Glutamatergic neuron (in vitro differentiated cells): ENCODE data around the gene MCM3AP. TPM values are rescaled to one million over a fixed set of nuclear protein-coding genes. Genes with fewer than 3 reads are reported as not detected.
A peak's percentile ranks its signal among the peaks of the same experiment; 100 is the strongest.

ENCODE experiments used
- DNase-seq: peaks from one replicate; pipeline ENCODE4 v3.0.0; 2022
- H3K27ac Mint-ChIP-seq: one replicate; pipeline ENCODE4 v1.8.0; 2020; ENCODE audit warnings: mild to moderate bottlenecking, mixed read lengths, inconsistent platforms; ENCODE audit not compliant: unreplicated experiment
- H3K27me3 Mint-ChIP-seq: one replicate; pipeline ENCODE4 v1.8.0; 2020; ENCODE audit warnings: mild to moderate bottlenecking, moderate library complexity, mixed read lengths, inconsistent platforms; ENCODE audit not compliant: unreplicated experiment
- H3K36me3 Mint-ChIP-seq: one replicate; pipeline ENCODE4 v1.8.0; 2020; ENCODE audit warnings: mild to moderate bottlenecking, mixed read lengths, inconsistent platforms; ENCODE audit not compliant: unreplicated experiment
- H3K4me1 Mint-ChIP-seq: one replicate; pipeline ENCODE4 v1.8.0; 2020; ENCODE audit warnings: mild to moderate bottlenecking, low read depth, mixed read lengths, inconsistent platforms; ENCODE audit not compliant: unreplicated experiment
- H3K4me3 Mint-ChIP-seq: one replicate; pipeline ENCODE4 v1.8.0; 2020; ENCODE audit warnings: mild to moderate bottlenecking, mixed read lengths, inconsistent platforms; ENCODE audit not compliant: unreplicated experiment
- H3K9me3 Mint-ChIP-seq: one replicate; pipeline ENCODE4 v1.8.0; 2020; ENCODE audit warnings: mild to moderate bottlenecking, moderate library complexity, mixed read lengths, inconsistent platforms; ENCODE audit not compliant: unreplicated experiment
- total RNA-seq: library from RNA; stranded (reverse); fragmentation: NEBNext Ultra II Directional; extraction: Animal tissue kit (Norgen Biotek cat#: 25700); gene quantifications from one replicate; pipeline ENCODE4 v1.2.1, GENCODE V29; 2021; ENCODE audit not compliant: unreplicated experiment
- TF ChIP-seq, protein P1 (sequence below): fragments of 200-600 bp; sonication (generic); IDR thresholded peaks from one replicate; pipeline ENCODE4 v1.5.0; 2021; ENCODE audit not compliant: partially characterized antibody, unreplicated experiment

Gene MCM3AP
- total RNA-seq, 1 donor from 2014 or later: 121 TPM

DNA sequence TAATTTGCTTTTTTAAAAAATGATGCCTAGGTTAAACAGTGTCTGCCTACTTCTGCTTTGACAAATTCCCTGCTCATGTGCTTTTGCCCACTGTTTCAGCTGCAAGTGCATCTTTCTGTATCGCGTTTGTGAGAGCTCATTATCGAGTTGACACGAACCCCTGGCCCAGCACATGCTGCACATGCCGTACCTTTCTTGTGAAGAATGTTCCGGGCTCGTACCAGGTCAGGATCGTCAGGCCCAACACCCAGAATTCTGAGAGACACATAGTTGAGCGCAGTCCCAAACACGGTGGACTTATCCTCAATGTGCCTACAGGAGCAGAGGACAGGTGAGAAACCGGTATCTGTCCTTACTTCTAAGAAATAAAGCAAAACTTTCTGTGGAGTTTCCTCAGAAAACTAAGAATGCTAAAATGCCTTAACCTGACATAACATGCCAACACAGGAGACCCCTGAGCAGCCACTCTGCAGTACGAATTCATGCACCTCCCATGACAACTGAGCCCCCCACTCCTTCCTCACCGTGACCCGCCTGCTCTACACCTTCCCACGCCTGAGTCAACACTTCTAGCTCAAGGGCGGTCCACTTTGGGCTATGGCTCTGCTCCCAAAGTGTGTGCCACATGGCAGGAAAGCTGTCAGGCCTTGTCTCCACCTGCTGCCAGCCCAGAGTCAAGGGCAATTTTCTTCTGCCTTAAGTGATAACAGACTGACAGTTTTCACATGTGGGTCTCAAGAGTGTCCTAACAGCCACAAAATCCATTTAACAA lies 63.6 kb downstream of the MCM3AP start:
- H3K4me1 Mint-ChIP-seq: peaks cover 43% of the 10 kb centered on the region
- peak overlapping the region; percentile 70 for H3K27ac Mint-ChIP-seq
- H3K36me3 Mint-ChIP-seq: peaks cover 8% of the 10 kb centered on the region
- peak overlapping the region; percentile 43 for H3K4me3 Mint-ChIP-seq
- no peak for DNase-seq
- TF ChIP-seq, protein P1, sequence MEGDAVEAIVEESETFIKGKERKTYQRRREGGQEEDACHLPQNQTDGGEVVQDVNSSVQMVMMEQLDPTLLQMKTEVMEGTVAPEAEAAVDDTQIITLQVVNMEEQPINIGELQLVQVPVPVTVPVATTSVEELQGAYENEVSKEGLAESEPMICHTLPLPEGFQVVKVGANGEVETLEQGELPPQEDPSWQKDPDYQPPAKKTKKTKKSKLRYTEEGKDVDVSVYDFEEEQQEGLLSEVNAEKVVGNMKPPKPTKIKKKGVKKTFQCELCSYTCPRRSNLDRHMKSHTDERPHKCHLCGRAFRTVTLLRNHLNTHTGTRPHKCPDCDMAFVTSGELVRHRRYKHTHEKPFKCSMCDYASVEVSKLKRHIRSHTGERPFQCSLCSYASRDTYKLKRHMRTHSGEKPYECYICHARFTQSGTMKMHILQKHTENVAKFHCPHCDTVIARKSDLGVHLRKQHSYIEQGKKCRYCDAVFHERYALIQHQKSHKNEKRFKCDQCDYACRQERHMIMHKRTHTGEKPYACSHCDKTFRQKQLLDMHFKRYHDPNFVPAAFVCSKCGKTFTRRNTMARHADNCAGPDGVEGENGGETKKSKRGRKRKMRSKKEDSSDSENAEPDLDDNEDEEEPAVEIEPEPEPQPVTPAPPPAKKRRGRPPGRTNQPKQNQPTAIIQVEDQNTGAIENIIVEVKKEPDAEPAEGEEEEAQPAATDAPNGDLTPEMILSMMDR: no peak
- peaks cover 18% of the 10 kb centered on the region for H3K27me3 Mint-ChIP-seq
- H3K9me3 Mint-ChIP-seq: peaks cover 3% of the 10 kb centered on the region

GRCh38 chr21:46220847-46221246 lies 64.6 kb downstream of the MCM3AP start:
- peaks cover 3% of the 10 kb centered on the region for H3K9me3 Mint-ChIP-seq
- TF ChIP-seq, protein P1: no peak
- H3K27ac Mint-ChIP-seq: no peak overlapping the region
- peaks cover 35% of the 10 kb centered on the region for H3K4me1 Mint-ChIP-seq
- H3K36me3 Mint-ChIP-seq: peaks cover 8% of the 10 kb centered on the region
- H3K4me3 Mint-ChIP-seq: no peak overlapping the region
- DNase-seq: no peak
- H3K27me3 Mint-ChIP-seq: peaks cover 17% of the 10 kb centered on the region

- peak overlapping the region; percentile 3 for H3K4me3 Mint-ChIP-seq
- peaks cover 12% of the 10 kb centered on the region for H3K27me3 Mint-ChIP-seq
- no peaks in the 10 kb centered on the region for H3K9me3 Mint-ChIP-seq
- H3K36me3 Mint-ChIP-seq: peaks cover 8% of the 10 kb centered on the region
- H3K27ac Mint-ChIP-seq: peak overlapping the region; percentile 16
- no peak for DNase-seq
- H3K4me1 Mint-ChIP-seq: peaks cover 31% of the 10 kb centered on the region
- TF ChIP-seq, protein P1: no peak
Measured at GRCh38 chr21:46220275-46220810, 65.1 kb downstream of the MCM3AP start.

GRCh38 chr21:46219591-46220239 lies 65.7 kb downstream of the MCM3AP start:
- TF ChIP-seq, protein P1: no peak
- Mint-ChIP-seq H3K27me3 (peaks cover 13% of the 10 kb centered on the region), H3K9me3 (no peaks in the 10 kb centered on the region), H3K36me3 (peaks cover 8% of the 10 kb centered on the region), H3K4me3 (peak overlapping the region; percentile 3), H3K27ac (peak overlapping the region; percentile 16), H3K4me1 (peaks cover 32% of the 10 kb centered on the region)
- no peak for DNase-seq
